Esophagus muscularis mucosa (tissue), 4 donors: Measurements from ENCODE around the gene FBXW8. TPM values are rescaled to one million over a fixed set of nuclear protein-coding genes. Genes with fewer than 3 reads are reported as not detected.
A peak's percentile ranks its signal among the peaks of the same experiment; 100 is the strongest.

Experiments
- DNase-seq: peaks from one replicate; pipeline ENCODE4 v3.0.0-alpha.2; 2017; ENCODE audit errors: extremely low spot score
- H3K27ac ChIP-seq, 4 donors: fragments of 200-600 bp; sonication (generic); replicated peaks in 1 of 4; 1 replicate in 3 of 4; 2 replicates in 1 of 4; pipeline ENCODE4 v1.5.1; 2016 to 2019; ENCODE audit warnings: mild to moderate bottlenecking in 1 of 4
- H3K27me3 ChIP-seq, 4 donors: fragments of 200-600 bp; sonication (generic); one replicate each; pipeline versions ENCODE4 v1.5.1 to v1.6.0; 2016 to 2019
- H3K36me3 ChIP-seq, 4 donors: fragments of 200-600 bp; sonication (generic); one replicate each; pipeline ENCODE4 v1.5.1; 2016 to 2019
- H3K4me1 ChIP-seq, 4 donors: fragments of 200-600 bp; sonication (generic); one replicate each; pipeline ENCODE4 v1.5.1; 2016 to 2019
- H3K4me3 ChIP-seq, 4 donors: fragments of 200-600 bp; sonication (generic); 1 replicate in 2 of 4; 2 replicates in 2 of 4; pipeline ENCODE4 v1.5.1; 2016 to 2019; ENCODE audit warnings: mild to moderate bottlenecking in 4 of 4, moderate library complexity in 1 of 4
- H3K9me3 ChIP-seq, 4 donors: fragments of 200-600 bp; sonication (generic); 1 replicate in 3 of 4; 2 replicates in 1 of 4; pipeline ENCODE4 v1.5.1; 2016 to 2019
- CTCF ChIP-seq, 3 experiments: fragments of 200-600 bp in 2 of 3; fragments of 450-650 bp in 1 of 3; sonication (generic) in 2 of 3; IDR thresholded peaks; one replicate each; pipeline ENCODE4 v1.5.1; 2017 to 2019; ENCODE audit warnings: antibody characterized with exemption in 3 of 3, mild to moderate bottlenecking in 2 of 3, moderate library complexity in 1 of 3
- EP300 ChIP-seq: sonication (generic); formaldehyde crosslinking; IDR thresholded peaks from one replicate; pipeline ENCODE4 v1.6.1; 2017; ENCODE audit warnings: antibody characterized with exemption
- POLR2A ChIP-seq: fragments of 450-650 bp; IDR thresholded peaks from one replicate; pipeline ENCODE4 v1.6.1; 2017; ENCODE audit warnings: antibody characterized with exemption, moderate library complexity, mild to moderate bottlenecking, low read depth
- POLR2AphosphoS5 ChIP-seq, 2 donors: sonication (generic); formaldehyde crosslinking; IDR thresholded peaks; one replicate each; pipeline ENCODE4 v1.6.1; 2017; ENCODE audit warnings: antibody characterized with exemption in 2 of 2
- WGBS: methylation state at CpG from one replicate; pipeline ENCODE4 v1.1.5; 2018; 5-methylcytosine and 5-hydroxymethylcytosine counted together
- intact Hi-C: fragments of 100-400 bp; cut with DNase I; formaldehyde crosslinking; loops from one replicate; pipeline ENCODE4 v1.15.1; 2023
- total RNA-seq, 4 donors: library from RNA; depleted of rRNA; stranded (reverse); fragments of >200 nt; gene quantifications; one replicate each; pipeline versions ENCODE4 v1.1.0 to v1.2.1, GENCODE V29; 2016

FBXW8 gene
- total RNA-seq, 4 donors from 2014 or later, result 11.9 to 13.9 (median 13.3) TPM

- no peak overlapping the region for H3K4me3 ChIP-seq
- 84% methylated on average over 5 of the region's 5 CpGs for WGBS
- peaks cover 14 to 24% (median 23%) of the 10 kb centered on the region in 4 donors for H3K4me1 ChIP-seq
- H3K36me3 ChIP-seq, result peaks cover 0 to 20% (median 16%) of the 10 kb centered on the region in 4 donors
- H3K9me3 ChIP-seq, result no peaks in the 10 kb centered on the region
- TF ChIP-seq POLR2AphosphoS5 (IDR thresholded peaks at IDR 0.05), result no peak
- no peak for TF ChIP-seq EP300
- TF ChIP-seq CTCF (IDR thresholded peaks at IDR 0.05), result no peak
- no peak for TF ChIP-seq POLR2A
- H3K27ac ChIP-seq, result no peak overlapping the region
- no peaks in the 10 kb centered on the region for H3K27me3 ChIP-seq
- DNase-seq, result no peak
- intact Hi-C loops, result no loop called here
Measured at GRCh38 chr12:116924558-116925453, 14.1 kb downstream of the FBXW8 start.

GRCh38 chr12:116926283-116927243, 15.8 kb downstream of the FBXW8 start:
- H3K27ac ChIP-seq, result peak overlapping the region in 3 of 4 donors; percentile 10 to 54 (median 47)
- no peaks in the 10 kb centered on the region for H3K9me3 ChIP-seq
- H3K27me3 ChIP-seq, result no peaks in the 10 kb centered on the region
- intact Hi-C loops, result no loop called here
- 37% methylated on average over 8 of the region's 8 CpGs for WGBS
- peaks cover 14 to 24% (median 23%) of the 10 kb centered on the region in 4 donors for H3K4me1 ChIP-seq
- TF ChIP-seq POLR2A (no peak), CTCF (IDR thresholded peaks at IDR 0.05) (peak in 1 of 3 experiments; percentile 4)
- peak overlapping the region in 1 of 4 donors; percentile 0 for H3K4me3 ChIP-seq
- H3K36me3 ChIP-seq, result peaks cover 0 to 27% (median 17%) of the 10 kb centered on the region in 4 donors
- no peak for DNase-seq

GRCh38 chr12:116927244-116927940, 16.6 kb downstream of the FBXW8 start:
- H3K4me3 ChIP-seq, result peak overlapping the region in 1 of 4 donors; percentile 0
- intact Hi-C loops, result no loop called here
- no peaks in the 10 kb centered on the region for H3K9me3 ChIP-seq
- peaks cover 0 to 27% (median 17%) of the 10 kb centered on the region in 4 donors for H3K36me3 ChIP-seq
- peak overlapping the region in 2 of 4 donors; percentile 47 to 54 for H3K27ac ChIP-seq
- WGBS, result 67% methylated on average over 9 of the region's 9 CpGs
- no peaks in the 10 kb centered on the region for H3K27me3 ChIP-seq
- no peak for DNase-seq
- peaks cover 15 to 24% (median 24%) of the 10 kb centered on the region in 4 donors for H3K4me1 ChIP-seq
- no peak for TF ChIP-seq EP300
- no peak for TF ChIP-seq POLR2A
- TF ChIP-seq POLR2AphosphoS5 (IDR thresholded peaks at IDR 0.05), result no peak
- TF ChIP-seq CTCF (IDR thresholded peaks at IDR 0.05), result no peak

- TF ChIP-seq POLR2A (no peak), CTCF (IDR thresholded peaks at IDR 0.05) (no peak), EP300 (no peak), POLR2AphosphoS5 (IDR thresholded peaks at IDR 0.05) (no peak)
- peaks cover 0 to 27% (median 17%) of the 10 kb centered on the region in 4 donors for H3K36me3 ChIP-seq
- intact Hi-C loops, result no loop called here
- WGBS, result 92% methylated on average over 4 of the region's 5 CpGs
- DNase-seq, result no peak
- H3K4me1 ChIP-seq, result peaks cover 26 to 35% (median 33%) of the 10 kb centered on the region in 4 donors
- no peaks in the 10 kb centered on the region for H3K27me3 ChIP-seq
- no peak overlapping the region for H3K27ac ChIP-seq
- no peaks in the 10 kb centered on the region for H3K9me3 ChIP-seq
- no peak overlapping the region for H3K4me3 ChIP-seq
Measured at GRCh38 chr12:116928504-116928903, 17.8 kb downstream of the FBXW8 start.
